ENCODE measurements around the gene SLC30A7.

GRCh38 chr1:100955322-100955721 is 59.4 kb downstream of the SLC30A7 start:
- TF ChIP-seq CTCF (IDR thresholded peaks at IDR 0.05) (no peak), EZH2 (IDR thresholded peaks at IDR 0.05) (no peak), EZH2phosphoT487 (IDR thresholded peaks at IDR 0.05) (no peak)
